NCI-H2196 (cell line): Measurements from ENCODE around the gene HSD17B13.
"Not testable (repeated sequence)": the region's sequence is repeated elsewhere in the genome, so short reads cannot be mapped to it uniquely, and the experiment has no call there.

Experiments used
- DNase-seq: peaks from one replicate; lab custom pipeline; 2025; ENCODE audit not compliant: unreplicated experiment; lab: John Stamatoyannopoulos, UW

The HSD17B13 gene

DNA sequence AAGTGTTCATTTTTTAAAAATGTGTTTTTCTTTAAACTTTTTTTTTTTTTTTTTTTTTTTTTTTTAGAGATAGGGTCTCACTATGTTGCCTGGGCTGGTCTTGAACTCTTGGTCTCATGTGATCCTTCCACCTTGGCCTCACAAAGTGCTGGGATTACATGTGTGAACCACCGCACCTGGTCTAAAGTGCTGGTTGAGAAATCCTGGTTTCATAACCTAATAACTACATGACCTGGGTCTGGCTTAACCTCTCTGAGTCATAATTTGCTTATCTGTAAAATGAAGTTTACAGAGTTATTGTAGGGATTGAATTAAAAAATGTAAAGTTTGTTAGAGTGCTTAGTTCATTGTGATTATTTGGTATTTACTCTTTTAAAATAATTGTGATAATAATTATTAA lies 5.2 kb downstream of the HSD17B13 start:
- no peak for DNase-seq

DNA sequence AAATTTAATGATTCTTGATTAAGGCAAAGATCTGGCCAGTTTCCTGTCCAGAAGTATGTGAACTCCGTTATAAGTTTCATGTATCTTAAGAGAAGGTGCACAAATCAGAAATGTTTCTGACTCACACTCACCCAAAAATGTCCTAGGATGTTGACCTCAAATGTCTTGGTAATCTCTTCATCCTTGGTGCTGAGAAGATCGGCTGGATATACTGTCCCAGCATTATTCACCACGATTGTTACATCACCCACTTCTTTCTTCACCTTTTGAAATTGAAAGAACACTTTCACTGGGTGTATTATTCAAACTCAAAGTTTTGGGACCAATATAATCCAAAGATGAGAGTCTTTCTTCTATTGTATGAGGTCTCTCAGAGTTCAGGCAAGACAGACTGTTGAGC lies 5.7 kb downstream of the HSD17B13 start:
- no peak for DNase-seq

DNA sequence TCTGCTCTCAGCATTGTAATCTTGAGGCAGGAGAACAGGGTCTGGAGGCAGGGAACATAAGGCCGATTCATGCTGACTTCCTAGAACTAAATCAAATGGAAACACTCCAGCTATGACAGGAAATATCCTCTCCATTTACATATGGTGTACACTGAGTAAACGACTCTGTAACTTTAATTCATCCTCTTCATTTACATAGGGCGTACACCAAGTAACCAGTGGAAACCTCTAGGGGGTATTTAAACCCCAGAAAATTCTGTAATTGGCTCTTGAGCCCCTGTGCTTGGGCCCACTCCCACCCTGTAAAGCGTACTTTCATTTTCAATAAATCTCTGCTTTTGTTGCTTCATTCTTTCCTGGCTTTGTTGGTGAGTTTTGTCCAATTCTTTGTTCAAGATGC lies 7.7 kb downstream of the HSD17B13 start:
- DNase-seq: not testable (repeated sequence)

DNA sequence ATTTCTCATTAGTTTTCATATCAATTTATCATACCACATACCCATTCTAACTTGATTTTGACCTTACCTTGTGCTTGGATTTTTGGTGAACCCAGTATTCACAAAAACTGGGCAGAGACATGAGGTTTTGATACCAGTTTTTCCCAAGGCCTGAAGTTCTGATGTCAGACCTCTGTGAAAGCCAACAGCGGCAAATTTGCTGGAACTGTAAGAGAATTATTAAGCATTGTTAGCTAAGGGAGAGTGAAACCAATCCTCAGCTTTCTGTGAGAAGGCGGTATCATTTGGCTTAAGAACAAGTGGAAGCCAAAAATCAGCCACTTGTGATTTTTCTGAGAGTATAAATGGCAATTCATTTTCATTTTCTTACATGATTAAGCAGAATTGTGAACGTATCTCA lies 8.9 kb downstream of the HSD17B13 start:
- DNase-seq: no peak

DNA sequence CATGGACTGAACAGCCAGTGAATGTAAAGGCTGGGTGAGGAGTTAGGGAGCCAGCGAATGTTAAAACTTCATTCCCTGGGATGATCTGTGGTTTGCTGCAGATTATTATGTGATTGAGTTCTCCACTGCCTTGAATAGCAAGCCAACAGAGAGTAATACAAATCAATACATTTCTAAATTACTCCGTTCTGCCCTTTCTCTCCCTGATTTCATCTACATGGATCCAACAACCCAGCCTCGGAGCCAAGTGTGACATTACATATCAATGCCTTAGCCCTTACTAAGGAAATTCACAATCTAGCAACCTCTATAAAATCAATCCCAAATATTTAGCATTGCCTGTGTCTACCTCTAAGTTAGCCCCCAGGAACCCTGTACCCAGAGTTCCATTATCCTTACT lies 11.0 kb downstream of the HSD17B13 start:
- DNase-seq: no peak

DNA sequence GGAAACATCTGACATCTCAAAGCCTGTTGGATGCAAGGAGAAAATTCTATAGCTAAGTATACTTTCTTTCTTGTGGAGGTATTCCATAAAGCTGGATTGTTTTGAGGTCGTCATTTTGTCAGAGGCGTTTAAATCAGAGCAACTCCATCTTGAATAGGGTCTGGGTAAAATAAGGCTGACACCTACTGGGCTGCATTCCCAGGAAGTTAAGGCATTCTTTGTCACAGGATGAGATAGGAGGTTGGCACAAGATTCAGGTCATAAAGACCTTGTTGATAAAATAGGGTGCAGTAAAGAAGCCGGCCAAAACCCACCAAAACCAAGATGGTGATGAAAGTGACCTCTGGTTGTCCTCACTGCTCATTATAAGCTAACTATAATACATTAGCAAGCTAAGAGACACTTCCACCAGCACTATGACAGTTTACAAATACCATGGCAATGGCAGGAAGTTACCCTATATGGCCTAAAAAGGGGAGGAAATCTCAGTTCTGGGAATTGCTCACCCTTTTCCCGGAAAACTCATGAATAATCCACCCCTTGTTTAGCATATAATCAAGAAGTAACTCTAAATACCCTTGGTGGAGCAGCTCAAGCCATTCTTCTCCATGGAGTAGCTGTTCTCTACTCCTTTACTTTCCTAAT lies 11.9 kb downstream of the HSD17B13 start:
- DNase-seq: no peak

DNA sequence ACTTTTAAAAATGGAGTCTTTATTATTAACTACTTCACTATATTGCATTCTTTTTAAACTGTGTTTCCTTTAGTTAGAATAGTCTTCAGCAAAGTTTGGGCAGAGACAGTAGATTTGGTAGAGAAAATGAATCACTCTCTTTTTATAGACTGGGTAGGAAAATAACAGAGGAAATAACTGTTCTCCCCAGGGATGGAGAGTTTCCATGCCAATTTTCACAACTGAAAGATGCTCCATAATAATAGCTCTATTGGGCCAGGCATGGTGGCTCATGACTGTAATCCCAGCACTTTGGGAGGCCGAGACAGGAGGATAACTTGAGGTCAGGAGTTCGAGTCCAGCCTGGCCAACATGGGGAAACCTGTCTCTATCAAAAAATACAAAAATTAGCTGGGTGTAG lies 13.1 kb downstream of the HSD17B13 start:
- DNase-seq: no peak

DNA sequence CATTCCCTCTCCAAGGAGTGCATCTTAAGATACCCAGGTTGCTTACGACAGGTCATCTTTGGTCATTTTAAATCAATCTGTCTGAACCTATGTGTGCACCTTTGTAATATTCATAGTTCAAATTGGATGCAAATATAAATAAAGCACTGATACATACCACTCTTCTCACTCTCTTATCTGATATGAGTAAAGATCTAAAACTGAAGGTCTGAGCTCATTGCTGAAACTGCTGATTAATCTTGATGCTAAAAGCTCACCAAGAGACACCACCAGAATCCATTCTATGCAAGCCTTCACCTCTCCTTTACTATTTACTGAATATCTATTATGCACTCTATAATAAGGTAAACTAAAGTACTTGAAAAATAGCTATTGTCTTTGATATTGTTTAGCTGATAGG lies 16.6 kb downstream of the HSD17B13 start:
- no peak for DNase-seq

DNA sequence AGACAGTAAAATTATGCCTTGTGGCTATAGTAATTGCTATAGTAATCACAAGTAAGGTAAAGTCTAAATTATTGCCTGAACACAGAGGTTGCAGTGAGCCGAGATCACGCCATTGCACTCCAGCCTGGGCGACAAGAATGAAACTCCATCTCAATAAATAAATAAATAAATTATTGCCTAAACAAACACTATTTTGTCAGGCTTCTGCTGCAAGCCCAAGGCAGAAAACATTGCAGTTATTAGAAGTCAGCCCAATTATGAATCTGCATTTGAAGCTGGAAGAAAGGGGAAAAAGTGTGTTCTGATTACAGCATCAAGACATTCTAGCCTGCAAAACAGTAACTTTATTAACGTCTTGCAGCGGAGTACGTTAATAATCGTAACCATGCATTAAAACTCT lies 17.1 kb downstream of the HSD17B13 start:
- DNase-seq: no peak

DNA sequence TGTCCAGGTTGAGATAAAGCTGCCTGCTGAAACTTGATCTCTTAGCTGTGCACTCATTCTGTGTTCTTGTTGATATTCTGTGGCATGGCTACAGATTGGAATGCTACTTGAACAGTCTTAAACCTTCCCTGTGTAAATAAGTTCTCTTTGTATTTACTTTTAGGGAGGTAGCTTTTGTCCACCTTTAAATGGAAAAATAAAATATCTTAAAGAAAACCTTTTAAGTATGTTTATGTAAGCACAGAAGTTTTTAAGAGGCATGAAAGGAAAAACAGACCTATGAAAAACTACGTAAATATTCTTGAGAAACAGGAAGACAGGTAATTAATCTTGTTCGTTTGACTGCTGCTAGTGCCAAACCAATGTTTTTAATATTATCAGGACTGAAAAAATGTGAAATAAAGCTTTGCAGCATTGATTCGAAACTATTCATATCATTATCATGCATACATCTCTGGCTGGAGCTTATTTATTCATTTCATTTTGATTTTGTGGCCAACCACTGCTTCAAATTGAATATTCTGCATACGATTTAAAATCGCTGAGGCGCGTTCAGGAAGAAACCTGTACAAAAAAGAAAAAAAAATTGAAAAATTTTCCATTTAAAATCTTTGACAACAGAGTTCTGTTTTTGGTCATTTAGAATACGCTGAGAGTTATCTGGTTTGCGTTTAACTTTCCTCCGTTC lies 17.8 kb downstream of the HSD17B13 start:
- peak; percentile 5 for DNase-seq

DNA sequence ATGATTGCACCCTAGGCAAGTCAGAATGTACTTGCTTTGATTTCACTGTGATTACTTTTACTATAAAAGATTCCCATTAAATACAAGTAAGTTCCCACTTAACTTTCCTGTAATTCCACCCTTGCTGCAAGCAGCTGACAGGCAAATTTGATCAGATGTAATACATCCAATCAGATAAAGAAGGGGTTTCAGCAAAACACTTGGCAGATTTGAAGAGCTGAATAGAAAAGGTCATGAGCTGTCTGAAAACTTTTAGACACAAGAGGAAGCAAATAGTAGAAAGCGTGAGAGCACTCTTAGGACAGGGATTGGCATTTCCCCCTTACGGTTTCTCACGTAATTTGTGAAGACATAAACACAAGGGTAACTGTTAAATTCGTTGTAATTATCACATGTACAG lies 22.8 kb downstream of the HSD17B13 start:
- no peak for DNase-seq

DNA sequence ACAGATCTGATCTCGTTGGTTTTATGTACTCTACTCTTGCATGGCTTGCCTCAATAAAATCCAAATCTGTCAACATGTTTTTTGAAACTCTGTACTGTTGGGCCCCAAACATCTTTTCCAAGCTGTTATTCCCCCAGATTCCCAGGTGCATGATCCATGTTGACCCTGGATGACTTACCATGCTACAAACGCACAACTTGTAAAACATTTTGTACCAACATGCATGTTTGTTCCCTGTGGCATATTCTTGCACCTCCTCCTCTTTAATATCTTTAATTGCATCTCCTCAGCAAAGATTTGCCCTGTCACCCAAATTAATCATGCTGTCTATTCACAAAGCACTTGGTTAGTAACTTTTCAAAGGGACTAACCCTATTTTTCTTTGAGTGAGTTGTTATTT lies 24.3 kb downstream of the HSD17B13 start:
- no peak for DNase-seq

DNA sequence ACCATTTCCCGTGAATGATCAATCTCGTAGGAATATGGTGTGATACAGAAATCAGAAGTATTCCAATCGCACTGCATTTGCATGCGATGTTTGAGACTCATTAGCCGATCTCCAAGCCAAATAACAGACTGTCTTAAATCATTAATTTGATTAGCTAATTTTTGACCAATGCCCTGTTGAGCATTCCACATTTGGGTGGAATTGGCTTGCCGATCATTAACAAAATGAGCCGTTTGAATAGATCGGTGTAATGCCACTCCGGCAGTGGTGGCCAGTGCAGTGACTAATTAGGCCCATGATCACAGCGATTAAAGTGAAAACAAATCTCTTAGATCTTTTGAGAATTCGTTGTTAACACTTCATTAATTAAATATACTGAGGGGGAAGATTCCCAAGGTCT lies 27.8 kb downstream of the HSD17B13 start:
- not testable (repeated sequence) for DNase-seq

DNA sequence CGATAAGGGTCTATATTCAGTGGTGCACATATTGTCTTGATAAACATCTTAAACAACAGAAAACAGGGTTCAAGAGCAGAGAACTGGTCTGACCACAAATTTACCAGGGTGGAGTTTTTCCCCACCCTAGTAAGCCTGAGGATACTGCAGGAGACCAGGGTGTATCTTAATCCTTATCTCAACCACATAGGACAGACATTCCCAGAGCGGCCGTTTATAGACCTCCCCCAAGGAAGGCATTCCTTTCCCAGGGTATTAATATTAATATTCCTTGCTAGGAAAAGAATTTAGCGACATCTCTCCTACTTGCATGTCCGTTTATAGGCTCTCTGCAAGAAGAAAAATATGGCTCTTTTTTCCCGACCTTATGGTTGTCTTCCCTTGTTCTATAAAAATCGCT lies 28.8 kb downstream of the HSD17B13 start:
- DNase-seq: not testable (repeated sequence)

DNA sequence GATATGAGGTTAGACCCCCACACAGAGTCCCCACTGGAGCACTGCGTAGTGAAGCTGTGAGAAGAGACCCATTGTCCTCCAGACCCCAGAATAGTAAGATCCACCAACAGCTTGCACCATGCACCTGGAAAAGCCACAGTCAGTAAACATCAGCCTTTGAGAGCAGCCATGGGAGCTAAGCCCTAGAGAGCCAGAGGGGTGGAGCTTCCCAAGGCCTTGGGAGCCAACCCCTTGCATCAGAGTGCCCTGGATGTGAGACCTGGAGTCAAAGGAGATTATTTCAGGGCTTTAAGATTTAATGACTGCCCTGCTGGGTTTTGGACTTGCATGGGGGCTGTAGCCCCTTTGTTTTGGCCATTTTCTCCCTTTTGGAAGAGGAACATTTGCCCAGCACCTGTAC lies 35.7 kb downstream of the HSD17B13 start:
- DNase-seq: no peak

DNA sequence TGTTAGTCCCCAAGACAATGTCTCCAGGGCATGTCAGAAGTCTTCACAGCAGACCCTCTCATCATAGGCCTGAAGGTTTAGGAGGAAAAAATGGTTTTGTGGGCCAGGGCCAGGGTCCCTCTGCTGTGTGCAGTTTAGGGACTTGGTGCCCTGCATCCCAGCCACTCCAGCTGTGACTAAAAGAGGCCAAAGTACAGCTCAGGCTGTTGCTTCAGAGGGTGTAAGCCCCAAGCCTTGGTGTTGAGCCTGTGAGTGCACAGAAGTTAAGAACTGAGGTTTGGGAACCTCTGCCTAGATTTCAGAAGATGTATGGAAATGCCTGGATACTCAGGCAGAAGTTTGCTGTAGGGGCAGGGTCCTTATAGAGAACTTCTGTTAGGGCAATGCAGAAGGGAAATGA lies 38.4 kb downstream of the HSD17B13 start:
- DNase-seq: not testable (repeated sequence)

DNA sequence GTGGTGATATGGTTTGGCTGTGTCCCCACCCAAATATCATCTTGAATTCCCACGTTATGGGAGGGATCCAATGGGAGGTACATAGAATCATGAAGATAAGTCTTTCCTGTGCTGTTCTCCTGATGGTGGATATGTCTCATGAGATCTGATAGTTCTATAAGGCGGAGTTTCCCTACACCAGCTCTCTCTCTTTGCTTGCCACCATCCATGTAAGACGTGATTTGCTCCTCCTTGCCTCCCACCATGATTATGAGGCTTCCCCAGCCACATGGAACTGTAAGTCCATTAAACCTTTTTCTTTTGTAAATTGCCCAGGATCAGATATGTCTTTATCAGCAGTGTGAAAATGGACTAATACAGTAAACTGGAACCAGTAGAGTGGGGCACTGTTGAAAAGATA lies 39.5 kb downstream of the HSD17B13 start:
- DNase-seq: no peak

DNA sequence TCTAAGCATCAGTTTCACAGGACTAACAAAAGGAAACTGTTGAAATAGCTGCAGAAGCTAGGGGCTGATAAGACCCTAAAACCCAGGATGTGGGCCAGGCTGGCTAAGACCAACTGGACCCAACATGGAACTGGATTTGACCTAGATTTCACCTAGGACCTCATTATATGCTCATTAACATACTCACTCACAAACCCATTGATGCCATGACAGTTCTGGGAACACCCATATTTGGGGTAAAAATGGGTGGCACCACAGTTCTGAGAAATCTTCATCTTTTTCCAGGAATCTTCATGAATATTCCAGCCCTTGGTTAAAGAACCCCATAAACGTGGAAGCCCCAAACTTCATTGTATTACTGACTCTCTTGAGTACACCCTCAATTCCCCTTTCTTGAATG lies 41.1 kb downstream of the HSD17B13 start:
- DNase-seq: no peak

DNA sequence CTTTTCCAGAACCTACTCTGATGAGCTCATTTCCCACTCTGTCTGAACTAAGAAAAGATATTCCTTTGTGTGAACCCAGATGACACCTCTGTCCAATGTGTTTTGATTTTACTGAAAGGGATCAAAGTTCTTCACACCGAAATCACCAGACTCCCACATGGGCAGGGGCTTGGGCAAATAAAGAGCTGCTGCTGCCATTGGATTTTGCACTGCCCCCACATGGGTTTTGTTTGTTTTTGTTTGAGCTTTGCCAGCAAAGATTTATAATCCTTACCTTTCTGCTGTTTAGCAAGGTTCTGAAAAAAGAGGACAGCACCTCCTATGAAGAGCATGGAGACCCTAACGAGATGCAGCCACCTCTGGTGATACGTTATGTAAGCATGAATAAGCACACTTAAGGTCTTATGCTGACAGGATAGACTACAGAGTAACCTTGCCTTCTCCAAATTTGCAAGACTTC lies 44.3 kb downstream of the HSD17B13 start:
- DNase-seq: no peak

DNA sequence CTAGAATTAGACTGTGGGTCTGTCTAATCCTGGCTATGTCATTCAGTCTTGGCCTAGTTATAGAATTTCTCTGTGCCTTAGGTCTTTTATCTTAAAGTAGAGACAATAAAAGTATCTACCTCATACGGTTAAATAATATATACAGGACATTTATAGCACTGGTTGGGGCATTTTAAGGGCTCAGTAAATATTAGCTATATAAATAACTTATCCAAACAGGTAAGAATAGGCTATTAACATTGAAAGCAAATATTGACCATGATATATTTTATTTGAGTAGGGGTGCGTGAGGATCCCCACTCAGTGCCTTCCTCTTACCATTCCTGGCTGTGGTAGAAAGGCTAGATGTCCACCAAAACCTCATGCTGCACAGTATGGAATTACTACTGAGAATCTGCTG lies 47.4 kb downstream of the HSD17B13 start:
- no peak for DNase-seq

DNA sequence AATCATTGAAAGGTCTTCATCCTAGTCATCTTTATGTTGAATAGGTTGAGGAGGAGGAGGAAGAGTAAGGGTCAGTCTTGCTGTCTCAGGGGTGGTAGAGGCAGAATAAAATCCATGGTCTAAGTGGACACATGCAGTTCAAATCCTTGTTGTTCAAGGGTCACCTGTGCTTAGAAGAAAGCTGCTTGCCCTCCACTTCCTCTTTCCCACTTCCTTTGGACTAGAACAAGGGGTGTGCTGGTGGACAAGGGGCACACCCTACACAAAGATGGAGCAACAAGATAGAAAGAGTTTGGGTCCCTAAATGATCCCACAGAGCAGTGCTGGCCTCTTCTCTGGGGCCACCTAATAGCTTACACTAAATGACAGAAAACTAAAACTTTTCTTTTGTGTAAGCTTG lies 47.9 kb downstream of the HSD17B13 start:
- DNase-seq: no peak

DNA sequence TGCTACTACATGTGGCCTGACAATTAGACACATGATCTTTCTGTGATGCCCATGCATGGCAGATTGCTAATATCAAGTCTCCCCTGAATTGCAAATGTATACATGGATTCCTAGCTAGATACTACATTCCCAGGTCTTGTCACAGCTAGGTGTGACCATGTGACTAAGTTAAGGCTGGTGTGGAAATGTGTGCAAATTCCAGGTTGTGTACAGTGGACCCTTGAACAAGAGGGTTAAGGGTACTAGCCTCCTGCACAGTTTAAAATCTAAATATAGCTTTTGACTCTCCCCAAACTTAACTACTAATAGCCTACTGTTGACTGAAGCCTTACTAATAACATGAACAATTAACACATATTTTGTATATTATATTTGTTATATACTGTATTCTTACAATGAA lies 48.4 kb downstream of the HSD17B13 start:
- no peak for DNase-seq

DNA sequence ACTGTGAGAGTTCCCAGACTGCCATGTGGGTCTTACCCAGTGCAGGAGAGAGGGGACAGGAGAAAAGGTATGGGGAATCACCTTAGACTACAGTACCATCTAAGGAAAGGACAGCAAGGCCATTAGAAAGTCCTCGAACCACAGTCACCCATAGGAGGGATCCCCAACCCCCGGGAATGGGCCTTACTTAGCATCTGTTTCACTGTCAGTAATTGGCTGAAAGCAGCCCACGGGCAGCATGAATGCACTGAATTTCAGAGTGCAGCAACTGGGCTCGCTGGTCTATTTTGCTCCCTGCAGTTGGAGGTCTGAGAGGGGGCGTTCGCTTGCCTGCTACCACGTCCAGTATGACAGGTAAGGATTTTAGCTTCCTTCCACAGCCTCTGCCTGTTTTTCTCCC lies 51.9 kb downstream of the HSD17B13 start:
- DNase-seq: no peak
